H1 (cell line): ENCODE measurements around the gene CCDC106. TPM values are rescaled to one million over a fixed set of nuclear protein-coding genes. Genes with fewer than 3 reads are reported as not detected.

Experiments used
- CTCF ChIA-PET: fragments of 300-600 bp; sonication (Branson Sonifier 250); formaldehyde crosslinking; loops from one replicate; lab custom pipeline; 2021; ENCODE audit not compliant: partially characterized antibody; lab: Charles Lee
- POLR2A ChIA-PET: fragments of 300-600 bp; sonication (Branson Sonifier 250); formaldehyde crosslinking; loops from one replicate; lab custom pipeline; 2021; ENCODE audit warnings: inconsistent platforms; ENCODE audit not compliant: partially characterized antibody; lab: Charles Lee
- DNase-seq, 2 experiments: peaks; one replicate each; pipeline versions ENCODE4 v3.0.0 to v3.0.0-alpha.2; 2010 to 2022; ENCODE audit warnings: low spot score in 2 of 2, low read depth in 1 of 2, mixed read lengths in 1 of 2
- FAIRE-seq: peaks from 2 replicates; lab custom pipeline; 2011; peaks lifted over from hg19 to GRCh38; lab: Jason Lieb, UNC
- H2AFZ ChIP-seq: 2 replicates; pipeline ENCODE4 v1.8.1; 2012; ENCODE audit warnings: low read length, inconsistent platforms
- H2AK5ac ChIP-seq: 2 replicates; pipeline ENCODE4 v1.6.1; 2013; ENCODE audit warnings: low read depth, low read length
- H2BK120ac ChIP-seq: replicated peaks from 2 replicates; pipeline ENCODE3; 2013; ENCODE audit warnings: low read depth, low read length, inconsistent platforms
- H2BK12ac ChIP-seq: 2 replicates; pipeline ENCODE4 v1.6.1; 2013; ENCODE audit warnings: low read depth, low read length
- H2BK15ac ChIP-seq: 2 replicates; pipeline ENCODE4 v1.6.1; 2013; ENCODE audit warnings: low read length
- H2BK20ac ChIP-seq: 2 replicates; pipeline ENCODE4 v1.6.1; 2013; ENCODE audit warnings: low read length
- H2BK5ac ChIP-seq: 2 replicates; pipeline ENCODE4 v1.6.1; 2013; ENCODE audit warnings: low read depth, low read length
- H3K14ac ChIP-seq: 2 replicates; pipeline ENCODE4 v1.6.1; 2013; ENCODE audit warnings: inconsistent platforms; ENCODE audit not compliant: insufficient read length
- H3K18ac ChIP-seq: 2 replicates; pipeline ENCODE4 v1.6.1; 2013; ENCODE audit warnings: low read length; ENCODE audit errors: extremely low read depth
- H3K23ac ChIP-seq: 2 replicates; pipeline ENCODE4 v1.6.1; 2013; ENCODE audit warnings: inconsistent platforms; ENCODE audit not compliant: insufficient read length
- H3K23me2 ChIP-seq: 2 replicates; pipeline ENCODE4 v1.6.1; 2013; ENCODE audit warnings: low read depth, low read length
- H3K27ac ChIP-seq: 2 replicates; pipeline ENCODE4 v1.6.1; 2011; ENCODE audit warnings: low read depth, low read length, inconsistent platforms
- H3K27me3 ChIP-seq, 4 experiments: replicated peaks in 1 of 4; 1 replicate in 1 of 4; 2 replicates in 3 of 4; pipeline versions ENCODE4 v1.6.1 to v1.8.1; 2011 to 2013; ENCODE audit warnings: low read length in 3 of 4, mild to moderate bottlenecking in 3 of 4, inconsistent platforms in 2 of 4, mixed read lengths in 2 of 4, moderate library complexity in 1 of 4; ENCODE audit not compliant: control insufficient read depth in 3 of 4, insufficient read depth in 3 of 4; ENCODE audit errors: extremely low read depth in 1 of 4
- H3K36me3 ChIP-seq, 4 experiments: 2 replicates each; pipeline versions ENCODE4 v1.6.1 to v1.8.1; 2011 to 2013; ENCODE audit warnings: mild to moderate bottlenecking in 4 of 4, low read length in 3 of 4, moderate library complexity in 2 of 4, control low read depth in 1 of 4, inconsistent platforms in 1 of 4; ENCODE audit not compliant: insufficient read depth in 4 of 4, control insufficient read depth in 2 of 4
- H3K4ac ChIP-seq: replicated peaks from 2 replicates; pipeline ENCODE3; 2013; ENCODE audit warnings: low read length, low read depth, mixed read lengths, inconsistent platforms; ENCODE audit not compliant: insufficient read length
- H3K4me1 ChIP-seq, 4 experiments: replicated peaks in 1 of 4; 1 replicate in 1 of 4; 2 replicates in 3 of 4; pipeline versions ENCODE4 v1.6.1 to v1.8.1; 2011 to 2013; ENCODE audit warnings: low read length in 3 of 4, inconsistent platforms in 2 of 4, mixed read lengths in 1 of 4; ENCODE audit not compliant: insufficient read depth in 4 of 4, control insufficient read depth in 3 of 4
- H3K4me2 ChIP-seq, 2 experiments: 2 replicates each; pipeline versions ENCODE4 v1.6.1 to v1.8.1; 2011 to 2013; ENCODE audit warnings: low read depth in 2 of 2, low read length in 2 of 2, control low read depth in 1 of 2, inconsistent platforms in 1 of 2, mild to moderate bottlenecking in 1 of 2; ENCODE audit not compliant: insufficient read depth in 1 of 2
- H3K4me3 ChIP-seq, 4 experiments: fragments of 200-600, 300-600 bp in 1 of 4; sonication (generic), shearing (Covaris generic), sonication (Bioruptor Twin) in 1 of 4; 2 replicates each; pipeline versions ENCODE4 v1.5.1 to v1.8.1; 2011 to 2016; ENCODE audit warnings: low read length in 4 of 4, low read depth in 3 of 4, control low read depth in 2 of 4, inconsistent platforms in 2 of 4, mild to moderate bottlenecking in 2 of 4, mixed read lengths in 1 of 4, moderate library complexity in 1 of 4; ENCODE audit not compliant: insufficient read depth in 2 of 4; ENCODE audit errors: extremely low read depth in 1 of 4
- H3K56ac ChIP-seq: replicated peaks from 2 replicates; pipeline ENCODE3; 2013; ENCODE audit warnings: low read depth, mild to moderate bottlenecking, mixed read lengths, low read length, inconsistent platforms; ENCODE audit not compliant: insufficient read length
- H3K79me1 ChIP-seq: 2 replicates; pipeline ENCODE4 v1.6.1; 2013; ENCODE audit warnings: low read depth, low read length, control low read depth
- H3K79me2 ChIP-seq, 2 experiments: 2 replicates each; pipeline versions ENCODE4 v1.6.1 to v1.8.1; 2012 to 2013; ENCODE audit warnings: low read length in 2 of 2, mild to moderate bottlenecking in 2 of 2, inconsistent platforms in 1 of 2; ENCODE audit not compliant: insufficient read depth in 2 of 2, control insufficient read depth in 1 of 2
- H3K9ac ChIP-seq, 4 experiments: replicated peaks in 1 of 4; 1 replicate in 1 of 4; 2 replicates in 3 of 4; pipeline versions ENCODE4 v1.6.1 to v1.8.1; 2011 to 2013; ENCODE audit warnings: low read depth in 3 of 4, low read length in 3 of 4, control low read depth in 2 of 4, mild to moderate bottlenecking in 2 of 4, moderate library complexity in 2 of 4, inconsistent platforms in 1 of 4; ENCODE audit errors: extremely low read depth in 1 of 4
- H3K9me3 ChIP-seq, 2 experiments: 2 replicates each; pipeline versions ENCODE4 v1.6.1 to v1.8.1; 2012 to 2013; ENCODE audit warnings: mild to moderate bottlenecking in 2 of 2, moderate library complexity in 2 of 2, control low read depth in 1 of 2, inconsistent platforms in 1 of 2, low read depth in 1 of 2, low read length in 1 of 2, mixed read lengths in 1 of 2; ENCODE audit not compliant: insufficient read depth in 2 of 2
- H4K20me1 ChIP-seq, 2 experiments: replicated peaks in 1 of 2; 2 replicates each; pipeline versions ENCODE3 to v1.8.1; 2011 to 2013; ENCODE audit warnings: inconsistent platforms in 2 of 2, low read length in 2 of 2, mild to moderate bottlenecking in 1 of 2; ENCODE audit not compliant: insufficient read depth in 2 of 2, control insufficient read depth in 1 of 2
- H4K5ac ChIP-seq: 2 replicates; pipeline ENCODE4 v1.6.1; 2013; ENCODE audit warnings: low read length, low read depth, mixed read lengths, inconsistent platforms; ENCODE audit not compliant: insufficient read length
- H4K8ac ChIP-seq: 2 replicates; pipeline ENCODE4 v1.8.0; 2013; ENCODE audit warnings: mild to moderate bottlenecking, moderate library complexity, low read length, inconsistent platforms; ENCODE audit not compliant: insufficient read depth; ENCODE audit errors: extremely low read depth
- H4K91ac ChIP-seq: replicated peaks from 2 replicates; pipeline ENCODE3; 2013; ENCODE audit warnings: low read length, mixed read lengths, inconsistent platforms; ENCODE audit not compliant: insufficient read length
- BACH1 ChIP-seq: IDR thresholded peaks from 2 replicates; pipeline ENCODE4 v1.6.1; 2012; ENCODE audit warnings: low read length, improper control_type of control experiment
- CHD1 ChIP-seq: IDR thresholded peaks from 2 replicates; pipeline ENCODE4 v1.6.1; 2012; ENCODE audit warnings: low read depth, low read length, improper control_type of control experiment
- CHD2 ChIP-seq: IDR thresholded peaks from 2 replicates; pipeline ENCODE4 v1.6.1; 2012; ENCODE audit warnings: low read length, improper control_type of control experiment
- EZH2 ChIP-seq: fragments of 200-600 bp; sonication (generic); IDR thresholded peaks from 2 replicates; pipeline ENCODE4 v1.7.1; 2012; ENCODE audit warnings: low read depth, mild to moderate bottlenecking, moderate library complexity, low read length, inconsistent platforms; ENCODE audit not compliant: severe bottlenecking
- FOSL1 ChIP-seq: IDR thresholded peaks from 2 replicates; pipeline ENCODE4 v1.6.1; 2011; ENCODE audit warnings: mild to moderate bottlenecking, low read depth, low read length, moderate library complexity; ENCODE audit not compliant: insufficient read depth
- MAFK ChIP-seq: IDR thresholded peaks from 2 replicates; pipeline ENCODE4 v1.6.1; 2012; ENCODE audit warnings: low read depth, mild to moderate bottlenecking, improper control_type of control experiment, low read length
- NANOG ChIP-seq: IDR thresholded peaks from 2 replicates; pipeline ENCODE4 v1.6.1; 2011; ENCODE audit warnings: low read length, low read depth, mild to moderate bottlenecking, inconsistent platforms; ENCODE audit not compliant: insufficient read depth, poor library complexity, severe bottlenecking
- NRF1 ChIP-seq: IDR thresholded peaks from 2 replicates; pipeline ENCODE4 v1.6.1; 2011; ENCODE audit warnings: mild to moderate bottlenecking, low read depth, low read length, improper control_type of control experiment
- POLR2AphosphoS5 ChIP-seq: IDR thresholded peaks from 2 replicates; pipeline ENCODE4 v1.6.1; 2011; ENCODE audit warnings: low read depth, low read length
- SAP30 ChIP-seq: fragments of 300-600 bp; sonication (generic); IDR thresholded peaks from 2 replicates; pipeline ENCODE4 v1.7.1; 2012; ENCODE audit warnings: low read length, moderate library complexity, mild to moderate bottlenecking, inconsistent platforms; ENCODE audit not compliant: insufficient read depth, insufficient replicate concordance
- SIX5 ChIP-seq: IDR thresholded peaks from 2 replicates; pipeline ENCODE4 v1.6.1; 2011; ENCODE audit warnings: mild to moderate bottlenecking, low read depth, low read length
- SUZ12 ChIP-seq: fragments of 200-600 bp; sonication (generic); IDR thresholded peaks from 2 replicates; pipeline ENCODE4 v1.6.1; 2012; ENCODE audit warnings: mild to moderate bottlenecking, inconsistent platforms, low read length, moderate library complexity, mixed read lengths
- YY1 ChIP-seq: IDR thresholded peaks from 2 replicates; pipeline ENCODE4 v1.6.1; 2011; ENCODE audit warnings: low read depth, mild to moderate bottlenecking, low read length
- WGBS, 2 experiments: shearing (Covaris generic) in 1 of 2; methylation state at CpG; one replicate each; pipeline versions ENCODE4 v1.1.6 to v1.1.7; 2013 to 2015; ENCODE audit warnings: low lambda C conversion rate in 2 of 2, mixed read lengths in 2 of 2, inconsistent platforms in 1 of 2, low coverage in 1 of 2, missing lambda C conversion rate in 1 of 2; ENCODE audit not compliant: insufficient replicate concordance in 2 of 2, insufficient coverage in 1 of 2, insufficient read length in 1 of 2; ENCODE audit errors: extremely low coverage in 1 of 2, missing lambda C conversion rate in 1 of 2; 5-methylcytosine and 5-hydroxymethylcytosine counted together
- polyA plus RNA-seq, 7 experiments: library from polyadenylated mRNA; depleted of rRNA in 3 of 7; stranded (reverse) in 5 of 7; unstranded in 2 of 7; fragments of >200 nt in 5 of 7; fragments of 200-250 nt in 2 of 7; gene quantifications; 1 replicate in 5 of 7; 2 replicates in 1 of 7; 4 replicates in 1 of 7; pipeline versions ENCODE4 v1.2.1 to v1.2.3, GENCODE V29; 2011 to 2013; ENCODE audit warnings: missing spikeins in 2 of 7, mixed read lengths in 2 of 7
- total RNA-seq: library from RNA; stranded (reverse); fragmentation: NEBNext Ultra II Directional; extraction: Animal tissue kit (Norgen Biotek cat#: 25700); gene quantifications from 2 replicates; pipeline ENCODE4 v1.2.1, GENCODE V29; 2021

Gene CCDC106
- total and polyA plus RNA-seq, 2 of the 8 experiments (the other 6 are each of a cell fraction or from before 2014, with no cell fraction given) = 12.0 to 20.1 TPM

- no peak overlapping the region for H3K9ac ChIP-seq
- TF ChIP-seq SIX5 = no peak
- no peak for TF ChIP-seq SAP30
- no peak for TF ChIP-seq MAFK
- no peak for TF ChIP-seq BACH1
- no peak for TF ChIP-seq CHD1
- no peak for TF ChIP-seq POLR2AphosphoS5
- no peak for TF ChIP-seq CHD2
- TF ChIP-seq SUZ12 = no peak
- no peak for TF ChIP-seq EZH2
- no peak for TF ChIP-seq NANOG
- no peak for TF ChIP-seq NRF1
- no peak for TF ChIP-seq FOSL1
- TF ChIP-seq YY1 = no peak
- no peak overlapping the region for H2BK5ac ChIP-seq
- no peak for FAIRE-seq
- peaks cover 11% of the 10 kb centered on the region for H3K23me2 ChIP-seq
- H4K20me1 ChIP-seq = peaks cover 37 to 43% of the 10 kb centered on the region in 2 experiments
- no peak overlapping the region for H2BK12ac ChIP-seq
- H3K4me2 ChIP-seq = no peak overlapping the region
- H3K18ac ChIP-seq = no peak overlapping the region
- DNase-seq = no peak
- H2AK5ac ChIP-seq = no peak overlapping the region
- CTCF ChIA-PET = interaction anchor here (0.6 to 1.9 kb wide), 2 partner anchors 11 to 408 kb away, joined by 3 to 9 read pairs; no protein-coding TSS in a partner anchor
- no peak overlapping the region for H4K8ac ChIP-seq
- H3K23ac ChIP-seq = no peak overlapping the region
- H4K5ac ChIP-seq = no peak overlapping the region
- H2BK15ac ChIP-seq = no peak overlapping the region
- H4K91ac ChIP-seq = no peak overlapping the region
- POLR2A ChIA-PET = interaction anchor here (0.8 to 5.8 kb wide), 2 partner anchors 9 to 12 kb away, joined by 4 to 75 read pairs; partner anchors contain the start of gene CCDC106
- H2AFZ ChIP-seq = no peak overlapping the region
- peaks cover 48 to 87% of the 10 kb centered on the region in 2 experiments for H3K79me2 ChIP-seq
- H3K14ac ChIP-seq = no peak overlapping the region
- no peak overlapping the region for H2BK120ac ChIP-seq
- H3K9me3 ChIP-seq = no peaks in the 10 kb centered on the region
- WGBS, 2 experiments = 93% methylated on average over 6 of the region's 9 CpGs; no CpG with 5 or more reads in 1 of the 2 experiments
- peaks cover 27 to 48% (median 40%) of the 10 kb centered on the region in 4 experiments for H3K36me3 ChIP-seq
- no peak overlapping the region for H3K56ac ChIP-seq
- no peaks in the 10 kb centered on the region for H3K27me3 ChIP-seq
- no peak overlapping the region for H3K4me3 ChIP-seq
- H3K27ac ChIP-seq = no peak overlapping the region
- peaks cover 3 to 16% (median 10%) of the 10 kb centered on the region in 4 experiments; a peak in 6 of 7 replicates for H3K4me1 ChIP-seq
- H2BK20ac ChIP-seq = no peak overlapping the region
- peaks cover 10% of the 10 kb centered on the region; the same call in 1 of the 2 replicates for H3K79me1 ChIP-seq
- no peak overlapping the region for H3K4ac ChIP-seq
Observed at GRCh38 chr19:55659822-55660221, 11.8 kb downstream of the CCDC106 start.
